ENCODE data around the gene RAB11FIP3.

DNA sequence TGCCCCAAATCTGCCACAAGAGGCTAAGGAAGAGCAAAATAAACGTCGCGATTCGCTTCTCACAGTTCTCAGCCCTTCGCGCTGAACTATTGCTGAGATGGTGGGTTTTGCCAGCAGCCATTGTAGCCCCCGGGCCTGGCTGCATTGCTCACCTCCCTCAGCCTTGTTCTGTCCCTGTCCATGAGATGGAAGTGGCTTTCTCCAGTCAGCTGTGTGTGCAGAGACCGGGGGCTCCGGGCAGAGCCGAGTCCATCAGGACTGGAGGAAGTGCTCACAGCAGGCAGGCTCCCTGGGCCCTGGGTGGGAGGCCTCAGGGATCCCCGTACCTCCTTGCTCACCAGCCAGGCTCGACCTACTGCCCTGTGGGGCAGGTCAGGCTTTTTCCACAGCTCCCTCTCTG lies 74.5 kb downstream of the RAB11FIP3 start:
- TF ChIP-seq POLR2AphosphoS5 (IDR thresholded peaks at IDR 0.05), result no peak
- TF ChIP-seq, protein P1, sequence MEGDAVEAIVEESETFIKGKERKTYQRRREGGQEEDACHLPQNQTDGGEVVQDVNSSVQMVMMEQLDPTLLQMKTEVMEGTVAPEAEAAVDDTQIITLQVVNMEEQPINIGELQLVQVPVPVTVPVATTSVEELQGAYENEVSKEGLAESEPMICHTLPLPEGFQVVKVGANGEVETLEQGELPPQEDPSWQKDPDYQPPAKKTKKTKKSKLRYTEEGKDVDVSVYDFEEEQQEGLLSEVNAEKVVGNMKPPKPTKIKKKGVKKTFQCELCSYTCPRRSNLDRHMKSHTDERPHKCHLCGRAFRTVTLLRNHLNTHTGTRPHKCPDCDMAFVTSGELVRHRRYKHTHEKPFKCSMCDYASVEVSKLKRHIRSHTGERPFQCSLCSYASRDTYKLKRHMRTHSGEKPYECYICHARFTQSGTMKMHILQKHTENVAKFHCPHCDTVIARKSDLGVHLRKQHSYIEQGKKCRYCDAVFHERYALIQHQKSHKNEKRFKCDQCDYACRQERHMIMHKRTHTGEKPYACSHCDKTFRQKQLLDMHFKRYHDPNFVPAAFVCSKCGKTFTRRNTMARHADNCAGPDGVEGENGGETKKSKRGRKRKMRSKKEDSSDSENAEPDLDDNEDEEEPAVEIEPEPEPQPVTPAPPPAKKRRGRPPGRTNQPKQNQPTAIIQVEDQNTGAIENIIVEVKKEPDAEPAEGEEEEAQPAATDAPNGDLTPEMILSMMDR (IDR thresholded peaks at IDR 0.05), result no peak
- TF ChIP-seq POLR2A (IDR thresholded peaks at IDR 0.05), result no peak

Measured in prostate gland (tissue), 2 donors.